ENCODE results near the gene PIWIL1.

The PIWIL1 gene

DNA sequence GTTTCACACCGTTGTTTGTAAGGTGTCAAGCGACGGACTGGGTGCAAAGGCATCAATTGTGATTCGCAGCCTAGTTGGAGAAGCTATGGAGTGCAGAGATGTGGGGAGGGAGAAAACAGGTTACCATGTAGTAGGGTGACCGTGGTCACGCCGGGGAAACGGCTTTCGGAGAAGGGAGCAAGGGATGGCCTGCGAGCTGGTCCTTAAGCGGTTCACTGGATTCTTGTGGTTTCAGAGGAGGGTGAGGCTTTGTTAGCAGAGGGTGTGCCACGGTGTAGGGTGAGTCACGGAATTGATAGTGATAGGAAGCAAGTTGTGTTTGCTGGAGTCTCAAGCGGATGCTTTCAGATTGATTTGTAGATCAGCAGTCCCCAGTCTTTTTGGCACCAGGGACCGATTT, 2.3 kb downstream of the PIWIL1 start:
- DNase-seq (ENCODE audit: low spot score), result no peak
- no peaks in the 10 kb centered on the region for H3K36me3 ChIP-seq (ENCODE audit: low read depth)
- no peak overlapping the region for H3K4me3 ChIP-seq (ENCODE audit: severe bottlenecking)
- H3K9me3 ChIP-seq (ENCODE audit: severe bottlenecking), result no peaks in the 10 kb centered on the region
- peak; percentile 96 for ATAC-seq (ENCODE audit: low read depth)
- TF ChIP-seq, protein P1, sequence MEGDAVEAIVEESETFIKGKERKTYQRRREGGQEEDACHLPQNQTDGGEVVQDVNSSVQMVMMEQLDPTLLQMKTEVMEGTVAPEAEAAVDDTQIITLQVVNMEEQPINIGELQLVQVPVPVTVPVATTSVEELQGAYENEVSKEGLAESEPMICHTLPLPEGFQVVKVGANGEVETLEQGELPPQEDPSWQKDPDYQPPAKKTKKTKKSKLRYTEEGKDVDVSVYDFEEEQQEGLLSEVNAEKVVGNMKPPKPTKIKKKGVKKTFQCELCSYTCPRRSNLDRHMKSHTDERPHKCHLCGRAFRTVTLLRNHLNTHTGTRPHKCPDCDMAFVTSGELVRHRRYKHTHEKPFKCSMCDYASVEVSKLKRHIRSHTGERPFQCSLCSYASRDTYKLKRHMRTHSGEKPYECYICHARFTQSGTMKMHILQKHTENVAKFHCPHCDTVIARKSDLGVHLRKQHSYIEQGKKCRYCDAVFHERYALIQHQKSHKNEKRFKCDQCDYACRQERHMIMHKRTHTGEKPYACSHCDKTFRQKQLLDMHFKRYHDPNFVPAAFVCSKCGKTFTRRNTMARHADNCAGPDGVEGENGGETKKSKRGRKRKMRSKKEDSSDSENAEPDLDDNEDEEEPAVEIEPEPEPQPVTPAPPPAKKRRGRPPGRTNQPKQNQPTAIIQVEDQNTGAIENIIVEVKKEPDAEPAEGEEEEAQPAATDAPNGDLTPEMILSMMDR (IDR thresholded peaks at IDR 0.05; ENCODE audit: poor library complexity, severe bottlenecking), result no peak
- peaks cover 9% of the 10 kb centered on the region for H3K4me1 ChIP-seq (ENCODE audit: insufficient read depth, poor library complexity, severe bottlenecking)
- peak overlapping the region; percentile 34 for H3K27ac ChIP-seq (ENCODE audit: poor library complexity, severe bottlenecking)
- peaks cover 11% of the 10 kb centered on the region for H3K27me3 ChIP-seq (ENCODE audit: insufficient read depth, poor library complexity, severe bottlenecking)

GRCh38 chr12:130342442-130342841, 4.8 kb downstream of the PIWIL1 start:
- Histone ChIP-seq H3K27ac (ENCODE audit: poor library complexity, severe bottlenecking) (no peak overlapping the region), H3K4me3 (ENCODE audit: severe bottlenecking) (no peak overlapping the region), H3K36me3 (ENCODE audit: low read depth) (no peaks in the 10 kb centered on the region), H3K4me1 (ENCODE audit: insufficient read depth, poor library complexity, severe bottlenecking) (peaks cover 9% of the 10 kb centered on the region), H3K27me3 (ENCODE audit: insufficient read depth, poor library complexity, severe bottlenecking) (peaks cover 11% of the 10 kb centered on the region), H3K9me3 (ENCODE audit: severe bottlenecking) (no peaks in the 10 kb centered on the region)
- TF ChIP-seq, protein P1 (IDR thresholded peaks at IDR 0.05; ENCODE audit: poor library complexity, severe bottlenecking), result no peak
- no peak for ATAC-seq (ENCODE audit: low read depth)
- DNase-seq (ENCODE audit: low spot score), result no peak

DNA sequence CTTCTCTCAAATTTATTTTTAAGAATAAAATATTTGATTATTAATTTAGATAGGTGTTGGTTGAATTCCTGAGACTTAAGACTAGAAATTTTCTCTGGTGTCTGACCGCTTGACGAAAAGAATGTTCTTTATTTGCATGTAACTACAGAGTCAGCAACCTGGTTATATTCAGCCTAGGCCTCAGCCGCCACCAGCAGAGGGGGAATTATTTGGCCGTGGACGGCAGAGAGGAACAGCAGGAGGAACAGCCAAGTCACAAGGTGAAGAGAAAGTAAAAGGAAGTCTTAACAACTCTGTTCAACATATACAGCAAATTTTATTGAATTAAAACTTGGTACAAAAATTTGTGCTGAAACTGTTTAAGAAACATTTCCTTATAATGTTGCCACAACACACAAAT, 5.2 kb downstream of the PIWIL1 start:
- no peaks in the 10 kb centered on the region for H3K9me3 ChIP-seq (ENCODE audit: severe bottlenecking)
- DNase-seq (ENCODE audit: low spot score) (no peak), ATAC-seq (ENCODE audit: low read depth) (no peak)
- peaks cover 9% of the 10 kb centered on the region for H3K27me3 ChIP-seq (ENCODE audit: insufficient read depth, poor library complexity, severe bottlenecking)
- TF ChIP-seq, protein P1 (IDR thresholded peaks at IDR 0.05; ENCODE audit: poor library complexity, severe bottlenecking), result no peak
- H3K27ac ChIP-seq (ENCODE audit: poor library complexity, severe bottlenecking), result no peak overlapping the region
- H3K4me3 ChIP-seq (ENCODE audit: severe bottlenecking), result no peak overlapping the region
- peaks cover 9% of the 10 kb centered on the region for H3K4me1 ChIP-seq (ENCODE audit: insufficient read depth, poor library complexity, severe bottlenecking)
- no peaks in the 10 kb centered on the region for H3K36me3 ChIP-seq (ENCODE audit: low read depth)

- DNase-seq (ENCODE audit: low spot score) (no peak), ATAC-seq (ENCODE audit: low read depth) (no peak)
- Histone ChIP-seq H3K36me3 (ENCODE audit: low read depth) (no peaks in the 10 kb centered on the region), H3K27me3 (ENCODE audit: insufficient read depth, poor library complexity, severe bottlenecking) (peaks cover under 1% of the 10 kb centered on the region), H3K27ac (ENCODE audit: poor library complexity, severe bottlenecking) (no peak overlapping the region), H3K4me3 (ENCODE audit: severe bottlenecking) (no peak overlapping the region), H3K9me3 (ENCODE audit: severe bottlenecking) (no peaks in the 10 kb centered on the region), H3K4me1 (ENCODE audit: insufficient read depth, poor library complexity, severe bottlenecking) (peaks cover 4% of the 10 kb centered on the region)
- TF ChIP-seq, protein P1 (IDR thresholded peaks at IDR 0.05; ENCODE audit: poor library complexity, severe bottlenecking), result no peak
Measured at GRCh38 chr12:130344529-130344928, 6.8 kb downstream of the PIWIL1 start.

DNA sequence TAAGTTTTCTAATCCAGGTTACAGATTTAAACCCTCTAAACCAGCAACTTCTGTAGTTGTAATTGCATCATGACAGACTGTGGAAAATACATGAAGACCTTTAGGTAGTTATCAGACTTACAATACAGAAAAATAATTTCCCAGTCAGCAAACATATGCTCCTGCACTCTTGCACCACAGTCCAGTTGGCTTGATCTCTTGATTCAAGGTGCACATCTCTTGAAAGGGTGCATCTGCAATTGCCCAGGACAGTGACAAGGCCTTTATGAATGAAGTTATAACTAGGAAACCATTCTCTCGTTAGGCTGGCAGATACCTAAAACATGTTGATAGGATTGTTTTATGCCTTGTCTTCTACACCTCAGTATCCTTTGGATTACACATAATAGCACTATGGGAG, 7.6 kb downstream of the PIWIL1 start:
- no peak for DNase-seq (ENCODE audit: low spot score)
- Histone ChIP-seq H3K36me3 (ENCODE audit: low read depth) (no peaks in the 10 kb centered on the region), H3K4me3 (ENCODE audit: severe bottlenecking) (no peak overlapping the region), H3K27me3 (ENCODE audit: insufficient read depth, poor library complexity, severe bottlenecking) (no peaks in the 10 kb centered on the region), H3K27ac (ENCODE audit: poor library complexity, severe bottlenecking) (no peak overlapping the region), H3K9me3 (ENCODE audit: severe bottlenecking) (no peaks in the 10 kb centered on the region), H3K4me1 (ENCODE audit: insufficient read depth, poor library complexity, severe bottlenecking) (no peaks in the 10 kb centered on the region)
- TF ChIP-seq, protein P1 (IDR thresholded peaks at IDR 0.05; ENCODE audit: poor library complexity, severe bottlenecking), result no peak
- ATAC-seq (ENCODE audit: low read depth), result no peak

All from RWPE2 (cell line).